Measurements from ENCODE around the gene OSBPL9.
A peak's percentile ranks its signal among the peaks of the same experiment; 100 is the strongest.
"Not testable (repeated sequence)": the region's sequence is repeated elsewhere in the genome, so short reads cannot be mapped to it uniquely, and the experiment has no call there.

Gene OSBPL9

DNA sequence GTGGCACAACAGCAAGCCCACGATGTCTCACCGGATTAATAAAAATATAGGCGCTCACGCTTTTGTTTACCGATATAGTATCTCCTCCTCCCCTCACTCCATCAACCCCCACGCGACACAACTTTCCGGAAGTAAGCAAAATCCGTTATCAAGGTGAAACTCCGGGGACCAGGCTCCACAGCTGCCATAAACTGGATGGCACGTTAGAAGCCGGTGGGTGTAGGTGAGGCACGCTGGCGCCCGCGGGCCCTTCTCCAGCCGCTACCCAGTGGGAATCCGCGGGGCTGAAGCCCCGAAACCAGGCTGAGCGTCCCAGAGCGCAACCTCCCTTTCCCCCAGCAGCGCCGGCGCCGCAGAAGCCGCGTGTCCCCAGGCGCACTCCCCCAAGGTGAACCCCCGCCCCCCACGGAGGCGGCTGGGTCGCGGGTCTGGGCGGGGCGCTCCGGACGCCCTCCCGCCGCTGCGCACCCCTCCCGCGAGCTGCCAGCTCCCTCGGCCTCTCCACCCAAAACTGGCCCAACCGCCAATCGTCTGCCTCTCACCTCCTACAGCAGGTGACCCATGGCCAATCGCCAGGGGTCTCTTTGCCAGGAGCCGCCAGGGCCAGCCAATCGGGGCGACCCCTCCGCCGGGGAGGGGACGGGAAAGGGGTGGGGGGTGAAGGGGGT is 112.4 kb downstream of the OSBPL9 start:
- DNase-seq (ENCODE audit: low spot score): peak; percentile 96
- no peaks in the 10 kb centered on the region for H3K36me3 Mint-ChIP-seq (ENCODE audit: low read depth)
- peaks cover 3% of the 10 kb centered on the region for H3K27me3 Mint-ChIP-seq (ENCODE audit: low read depth)
- peak overlapping the region; percentile 86 for H3K4me3 Mint-ChIP-seq
- H3K9me3 Mint-ChIP-seq: no peaks in the 10 kb centered on the region
- peak overlapping the region; percentile 92 for H3K27ac Mint-ChIP-seq
- peaks cover 32% of the 10 kb centered on the region for H3K4me1 Mint-ChIP-seq (ENCODE audit: low read depth)

- no peaks in the 10 kb centered on the region for H3K9me3 Mint-ChIP-seq
- H3K36me3 Mint-ChIP-seq (ENCODE audit: low read depth): no peaks in the 10 kb centered on the region
- no peak for DNase-seq (ENCODE audit: low spot score)
- H3K4me1 Mint-ChIP-seq (ENCODE audit: low read depth): peaks cover 36% of the 10 kb centered on the region
- peaks cover 2% of the 10 kb centered on the region for H3K27me3 Mint-ChIP-seq (ENCODE audit: low read depth)
- H3K27ac Mint-ChIP-seq: peak overlapping the region; percentile 92
- peak overlapping the region; percentile 86 for H3K4me3 Mint-ChIP-seq
Observed at GRCh38 chr1:51729824-51730301, 113.0 kb downstream of the OSBPL9 start.

DNA sequence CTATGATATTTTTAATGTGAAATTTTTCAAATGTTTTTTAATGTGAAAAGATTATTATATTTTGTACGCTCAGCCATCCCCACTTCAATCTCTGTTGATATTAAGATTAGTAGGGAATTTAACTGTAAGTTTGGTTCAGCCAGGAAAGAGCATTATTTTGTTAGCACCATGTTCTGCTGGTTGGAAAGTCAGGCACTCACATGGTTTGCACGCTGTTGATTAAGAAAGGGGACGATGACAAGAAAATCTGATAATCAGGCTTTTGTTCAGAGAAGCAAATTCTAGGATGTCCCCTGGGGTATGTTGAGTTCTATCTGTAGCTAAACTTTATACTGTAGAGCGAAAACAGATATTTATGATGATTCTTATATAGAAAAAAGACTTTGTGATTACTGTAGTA is 115.1 kb downstream of the OSBPL9 start:
- H3K27me3 Mint-ChIP-seq (ENCODE audit: low read depth): no peaks in the 10 kb centered on the region
- H3K36me3 Mint-ChIP-seq (ENCODE audit: low read depth): no peaks in the 10 kb centered on the region
- no peak overlapping the region for H3K4me3 Mint-ChIP-seq
- peaks cover 45% of the 10 kb centered on the region for H3K4me1 Mint-ChIP-seq (ENCODE audit: low read depth)
- H3K27ac Mint-ChIP-seq: no peak overlapping the region
- no peaks in the 10 kb centered on the region for H3K9me3 Mint-ChIP-seq
- DNase-seq (ENCODE audit: low spot score): no peak

GRCh38 chr1:51732701-51733425 is 116.0 kb downstream of the OSBPL9 start:
- Mint-ChIP-seq H3K4me3 (no peak overlapping the region), H3K9me3 (no peaks in the 10 kb centered on the region), H3K36me3 (ENCODE audit: low read depth) (no peaks in the 10 kb centered on the region), H3K4me1 (ENCODE audit: low read depth) (peaks cover 45% of the 10 kb centered on the region), H3K27me3 (ENCODE audit: low read depth) (no peaks in the 10 kb centered on the region), H3K27ac (no peak overlapping the region)
- DNase-seq (ENCODE audit: low spot score): no peak

- not testable (repeated sequence) for H3K4me3 Mint-ChIP-seq; H3K36me3 Mint-ChIP-seq (ENCODE audit: low read depth); H3K27ac Mint-ChIP-seq; H3K27me3 Mint-ChIP-seq (ENCODE audit: low read depth); H3K9me3 Mint-ChIP-seq; DNase-seq (ENCODE audit: low spot score)
- H3K4me1 Mint-ChIP-seq (ENCODE audit: low read depth): peaks cover 39% of the 10 kb centered on the region
Observed at GRCh38 chr1:51733426-51733774, 116.5 kb downstream of the OSBPL9 start.

- no peak for DNase-seq (ENCODE audit: low spot score)
- H3K27me3 Mint-ChIP-seq (ENCODE audit: low read depth): no peaks in the 10 kb centered on the region
- H3K36me3 Mint-ChIP-seq (ENCODE audit: low read depth): no peaks in the 10 kb centered on the region
- no peak overlapping the region for H3K27ac Mint-ChIP-seq
- peaks cover 35% of the 10 kb centered on the region for H3K4me1 Mint-ChIP-seq (ENCODE audit: low read depth)
- H3K9me3 Mint-ChIP-seq: no peaks in the 10 kb centered on the region
- H3K4me3 Mint-ChIP-seq: no peak overlapping the region
Observed at GRCh38 chr1:51733793-51734522, 117.1 kb downstream of the OSBPL9 start.

DNA sequence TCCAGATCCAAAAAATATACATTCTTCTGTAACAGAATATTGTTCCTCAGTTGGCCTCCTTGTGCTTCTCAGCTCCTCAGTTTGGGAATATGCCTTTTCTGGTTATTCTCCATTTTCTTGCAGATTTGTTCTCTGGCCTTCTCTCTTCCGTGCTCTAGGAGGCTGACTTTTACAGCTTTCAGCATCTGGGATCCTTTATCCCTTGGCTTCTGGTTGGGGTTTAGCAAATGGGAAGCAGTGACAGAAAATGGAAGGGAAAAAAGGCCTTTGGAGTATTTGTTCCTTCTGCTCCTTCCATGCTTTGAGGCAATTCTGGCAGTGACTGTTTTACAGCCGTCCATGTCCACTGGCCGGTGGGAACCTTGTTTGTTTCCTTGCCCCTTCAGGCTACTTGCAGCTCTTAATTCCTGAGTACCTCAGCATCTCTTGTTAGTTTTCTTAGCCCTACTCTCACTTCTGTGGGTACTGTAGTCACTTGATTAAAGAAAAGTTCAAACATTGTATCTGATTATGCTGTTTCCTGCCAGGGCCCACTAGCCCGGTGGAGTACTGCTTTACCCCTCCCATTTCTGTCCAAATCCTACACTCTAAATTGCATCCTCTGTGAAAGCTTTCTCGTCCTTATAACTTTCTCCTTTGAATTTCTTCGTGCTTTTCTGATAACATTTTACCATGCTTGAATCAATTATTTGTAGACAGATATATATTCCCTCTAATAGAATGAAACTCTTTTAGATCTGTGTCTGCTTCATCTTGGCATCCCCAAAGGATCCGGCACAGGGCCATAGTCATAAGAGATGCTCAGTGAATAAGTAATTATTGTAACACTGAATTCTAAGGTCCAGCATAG is 118.2 kb downstream of the OSBPL9 start:
- Mint-ChIP-seq H3K4me3 (peak overlapping the region; percentile 21), H3K9me3 (no peaks in the 10 kb centered on the region), H3K36me3 (ENCODE audit: low read depth) (no peaks in the 10 kb centered on the region), H3K27me3 (ENCODE audit: low read depth) (no peaks in the 10 kb centered on the region), H3K4me1 (ENCODE audit: low read depth) (peaks cover 37% of the 10 kb centered on the region), H3K27ac (peak overlapping the region; percentile 10)
- no peak for DNase-seq (ENCODE audit: low spot score)

- Mint-ChIP-seq H3K36me3 (ENCODE audit: low read depth) (no peaks in the 10 kb centered on the region), H3K27me3 (ENCODE audit: low read depth) (no peaks in the 10 kb centered on the region), H3K4me1 (ENCODE audit: low read depth) (peaks cover 35% of the 10 kb centered on the region), H3K27ac (no peak overlapping the region), H3K4me3 (peak overlapping the region; percentile 21), H3K9me3 (no peaks in the 10 kb centered on the region)
- no peak for DNase-seq (ENCODE audit: low spot score)
Observed at GRCh38 chr1:51735746-51736254, 118.9 kb downstream of the OSBPL9 start.

- no peak overlapping the region for H3K4me3 Mint-ChIP-seq
- no peaks in the 10 kb centered on the region for H3K9me3 Mint-ChIP-seq
- no peaks in the 10 kb centered on the region for H3K27me3 Mint-ChIP-seq (ENCODE audit: low read depth)
- H3K27ac Mint-ChIP-seq: no peak overlapping the region
- no peaks in the 10 kb centered on the region for H3K36me3 Mint-ChIP-seq (ENCODE audit: low read depth)
- H3K4me1 Mint-ChIP-seq (ENCODE audit: low read depth): peaks cover 33% of the 10 kb centered on the region
- no peak for DNase-seq (ENCODE audit: low spot score)
Observed at GRCh38 chr1:51736702-51737101, 119.8 kb downstream of the OSBPL9 start.

DNA sequence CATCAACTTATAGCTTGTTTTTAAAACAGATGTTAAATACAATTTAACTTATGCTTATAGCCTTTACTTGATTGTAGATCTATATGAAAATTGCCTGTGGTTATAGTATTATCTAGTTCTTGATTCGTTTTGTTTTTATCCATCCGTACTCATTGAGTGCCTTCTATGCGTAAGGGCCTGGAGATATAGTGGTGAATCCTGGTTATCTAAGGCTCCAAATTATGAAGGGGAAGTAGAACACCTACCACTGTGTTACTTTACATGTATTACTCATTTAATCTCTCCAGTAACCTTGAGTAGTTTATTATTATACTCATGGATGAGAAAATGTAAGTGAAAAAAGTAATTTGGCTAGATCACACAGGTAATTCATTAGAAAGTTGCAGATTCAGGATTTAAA is 121.8 kb downstream of the OSBPL9 start:
- no peak overlapping the region for H3K4me3 Mint-ChIP-seq
- peaks cover 25% of the 10 kb centered on the region for H3K4me1 Mint-ChIP-seq (ENCODE audit: low read depth)
- no peaks in the 10 kb centered on the region for H3K36me3 Mint-ChIP-seq (ENCODE audit: low read depth)
- no peaks in the 10 kb centered on the region for H3K27me3 Mint-ChIP-seq (ENCODE audit: low read depth)
- H3K9me3 Mint-ChIP-seq: no peaks in the 10 kb centered on the region
- no peak overlapping the region for H3K27ac Mint-ChIP-seq
- no peak for DNase-seq (ENCODE audit: low spot score)

DNA sequence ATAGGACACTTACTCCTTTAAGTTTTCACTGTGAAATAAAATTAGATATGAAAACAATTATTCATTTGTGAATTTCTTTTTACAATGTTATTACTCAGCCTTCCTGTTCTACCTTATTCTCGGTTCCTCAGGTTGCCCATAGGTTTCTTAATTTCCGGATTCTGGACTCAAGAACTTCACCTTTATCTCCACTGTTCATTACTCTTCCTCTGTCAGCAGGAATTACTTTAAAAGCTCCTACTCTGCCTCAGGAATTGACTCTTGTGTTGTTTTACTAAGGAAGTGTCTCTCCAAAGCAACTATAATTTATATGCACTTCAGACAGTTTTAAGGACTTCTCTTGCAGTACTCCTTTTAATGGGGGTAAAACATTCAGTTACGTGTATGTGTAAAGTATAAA is 123.8 kb downstream of the OSBPL9 start:
- Mint-ChIP-seq H3K36me3 (ENCODE audit: low read depth) (peaks cover 3% of the 10 kb centered on the region), H3K4me1 (ENCODE audit: low read depth) (peaks cover 25% of the 10 kb centered on the region)

DNA sequence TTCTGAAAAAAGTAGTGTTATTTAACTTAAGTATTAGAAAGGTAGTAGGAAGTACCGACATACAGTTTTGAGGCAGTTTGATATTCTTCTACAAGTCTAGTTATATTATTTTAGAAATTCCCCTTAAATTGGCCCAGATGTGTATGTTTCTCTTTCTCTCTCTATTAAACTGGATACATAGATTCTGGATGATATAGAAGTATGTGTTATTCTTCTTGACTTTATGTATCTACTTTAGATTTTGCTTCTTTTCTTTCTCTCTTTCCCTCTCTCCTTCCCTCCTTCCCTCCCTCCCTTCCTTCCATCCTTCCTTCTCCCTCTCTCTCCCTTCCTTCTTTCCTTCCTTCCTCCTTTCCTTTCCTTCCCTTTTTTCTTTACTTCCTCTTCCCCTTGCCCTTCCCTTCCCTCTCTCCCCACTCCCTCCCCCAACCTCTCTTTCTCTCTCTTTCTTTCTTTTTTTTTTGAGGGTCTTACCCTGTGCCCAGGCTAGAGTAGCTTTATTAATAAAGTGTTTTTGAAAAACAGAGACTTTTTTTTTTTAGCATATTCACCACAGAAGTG is 124.3 kb downstream of the OSBPL9 start:
- no peak for DNase-seq (ENCODE audit: low spot score)
- Mint-ChIP-seq H3K27ac (no peak overlapping the region), H3K27me3 (ENCODE audit: low read depth) (no peaks in the 10 kb centered on the region), H3K4me3 (no peak overlapping the region), H3K4me1 (ENCODE audit: low read depth) (peaks cover 24% of the 10 kb centered on the region), H3K9me3 (no peaks in the 10 kb centered on the region), H3K36me3 (ENCODE audit: low read depth) (peaks cover 3% of the 10 kb centered on the region)

More for the DNA sequence above, 123.8 kb downstream of the OSBPL9 start:
- no peak overlapping the region for H3K4me3 Mint-ChIP-seq
- H3K9me3 Mint-ChIP-seq: no peaks in the 10 kb centered on the region
- no peak for DNase-seq (ENCODE audit: low spot score)
- no peaks in the 10 kb centered on the region for H3K27me3 Mint-ChIP-seq (ENCODE audit: low read depth)
- H3K27ac Mint-ChIP-seq: no peak overlapping the region

Measured in T-helper 2 cell treated with Interferon-gamma antibody and Interleukin-4, amounts not matched to agents 5 μg/mL and 100 μg/mL, for 36 hours (primary cell).